ENCODE results near the gene MOB3A. TPM values are rescaled to one million over a fixed set of nuclear protein-coding genes. Genes with fewer than 3 reads are reported as not detected.

The MOB3A gene
- total RNA-seq, 2 donors from 2014 or later = 180 to 212 TPM

DNA sequence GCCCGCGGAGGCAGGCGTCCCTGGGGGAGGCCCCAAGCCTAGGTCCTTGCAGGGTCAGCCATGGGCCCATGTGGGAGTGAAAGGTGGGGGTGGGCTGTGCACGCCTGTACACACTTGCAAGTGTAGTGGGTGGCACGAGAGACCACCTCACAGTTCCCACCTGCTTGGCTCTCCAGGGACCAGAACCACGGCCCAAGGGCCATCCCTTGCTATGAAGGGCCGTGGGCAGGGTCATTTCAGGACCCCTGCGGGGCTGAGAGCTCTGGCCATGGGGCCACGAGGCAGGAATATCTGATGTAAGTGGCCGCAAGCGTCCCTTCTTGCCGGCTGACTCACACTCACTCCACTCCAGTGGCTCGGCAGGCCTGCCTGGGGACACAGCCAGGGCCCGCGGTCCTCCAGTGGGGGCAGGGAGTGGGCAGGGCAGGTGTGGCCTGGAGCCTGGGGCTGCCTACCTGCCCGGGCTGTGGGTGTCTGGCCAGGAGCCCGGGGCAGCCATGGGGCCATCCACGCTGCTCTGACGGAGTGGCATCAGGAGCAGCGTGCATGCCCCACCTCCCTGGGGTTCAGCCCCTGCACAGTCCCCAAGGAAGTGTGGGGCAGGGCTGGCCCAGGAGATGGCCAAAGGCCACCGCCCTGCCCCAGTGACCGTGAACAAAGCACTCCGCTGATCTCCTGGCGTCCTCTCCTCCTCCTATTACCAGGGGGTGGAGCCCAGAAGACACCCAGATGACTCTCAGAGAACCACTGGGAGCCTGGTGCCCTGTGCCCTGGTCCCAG, 36.5 kb downstream of the MOB3A start:
- peak overlapping the region; percentile 91 to 97 for H3K27ac Mint-ChIP-seq
- H3K27me3 Mint-ChIP-seq = no peaks in the 10 kb centered on the region
- ATAC-seq (no peak), DNase-seq (ENCODE audit: low spot score) (no peak)
- H3K36me3 Mint-ChIP-seq = no peaks in the 10 kb centered on the region
- H3K4me1 Mint-ChIP-seq (ENCODE audit: low read depth in 2 of 2) = peaks cover 15 to 32% of the 10 kb centered on the region in 2 donors
- H3K9me3 Mint-ChIP-seq = no peaks in the 10 kb centered on the region
- H3K4me3 Mint-ChIP-seq = peak overlapping the region; percentile 96

DNA sequence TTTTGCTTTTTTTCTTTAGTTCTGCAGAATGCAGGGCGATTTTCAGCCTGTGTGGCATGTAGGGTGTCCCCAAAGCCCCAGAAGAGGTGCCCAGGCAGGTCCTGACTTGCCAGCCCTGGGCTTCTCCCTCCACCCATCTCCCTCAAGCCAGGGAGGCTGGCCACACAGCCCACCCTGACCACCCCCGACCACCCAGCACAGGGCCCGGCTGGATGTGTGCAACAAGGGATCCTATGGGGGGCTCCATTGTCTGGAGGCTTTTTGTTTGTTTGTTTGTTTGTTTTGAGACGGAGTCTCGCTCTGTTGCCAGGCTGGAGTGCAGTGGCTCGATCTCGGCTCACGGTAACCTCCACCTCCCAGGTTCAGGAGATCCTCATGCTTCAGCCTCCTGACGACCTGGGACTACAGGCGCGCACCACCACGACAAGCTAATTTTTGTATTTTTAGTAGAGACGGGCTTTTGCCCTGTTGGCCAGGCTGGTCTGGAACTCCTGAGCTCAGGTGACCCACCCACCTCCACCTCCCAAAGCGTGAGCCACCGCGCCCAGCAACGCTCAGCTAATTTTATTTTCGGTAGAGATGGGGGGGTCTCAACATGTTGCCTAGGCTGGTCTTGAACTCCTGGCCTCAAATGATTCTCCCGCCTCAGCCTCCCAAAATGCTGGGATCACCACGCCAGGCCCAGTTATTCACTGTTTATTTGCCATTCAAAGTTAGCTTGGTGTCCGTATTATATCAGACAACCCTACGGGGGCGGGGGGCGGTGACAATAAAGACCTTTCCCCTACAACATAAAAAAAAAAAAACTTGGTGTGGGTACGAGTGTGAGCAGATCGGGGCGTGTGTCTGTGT, 37.3 kb downstream of the MOB3A start:
- no peak overlapping the region for H3K4me3 Mint-ChIP-seq
- DNase-seq (ENCODE audit: low spot score) (no peak), ATAC-seq (no peak)
- H3K27me3 Mint-ChIP-seq = no peaks in the 10 kb centered on the region
- no peaks in the 10 kb centered on the region for H3K9me3 Mint-ChIP-seq
- H3K4me1 Mint-ChIP-seq (ENCODE audit: low read depth in 2 of 2) = peaks cover 15 to 30% of the 10 kb centered on the region in 2 donors
- H3K36me3 Mint-ChIP-seq = no peaks in the 10 kb centered on the region
- H3K27ac Mint-ChIP-seq = peak overlapping the region; percentile 37 to 44

DNA sequence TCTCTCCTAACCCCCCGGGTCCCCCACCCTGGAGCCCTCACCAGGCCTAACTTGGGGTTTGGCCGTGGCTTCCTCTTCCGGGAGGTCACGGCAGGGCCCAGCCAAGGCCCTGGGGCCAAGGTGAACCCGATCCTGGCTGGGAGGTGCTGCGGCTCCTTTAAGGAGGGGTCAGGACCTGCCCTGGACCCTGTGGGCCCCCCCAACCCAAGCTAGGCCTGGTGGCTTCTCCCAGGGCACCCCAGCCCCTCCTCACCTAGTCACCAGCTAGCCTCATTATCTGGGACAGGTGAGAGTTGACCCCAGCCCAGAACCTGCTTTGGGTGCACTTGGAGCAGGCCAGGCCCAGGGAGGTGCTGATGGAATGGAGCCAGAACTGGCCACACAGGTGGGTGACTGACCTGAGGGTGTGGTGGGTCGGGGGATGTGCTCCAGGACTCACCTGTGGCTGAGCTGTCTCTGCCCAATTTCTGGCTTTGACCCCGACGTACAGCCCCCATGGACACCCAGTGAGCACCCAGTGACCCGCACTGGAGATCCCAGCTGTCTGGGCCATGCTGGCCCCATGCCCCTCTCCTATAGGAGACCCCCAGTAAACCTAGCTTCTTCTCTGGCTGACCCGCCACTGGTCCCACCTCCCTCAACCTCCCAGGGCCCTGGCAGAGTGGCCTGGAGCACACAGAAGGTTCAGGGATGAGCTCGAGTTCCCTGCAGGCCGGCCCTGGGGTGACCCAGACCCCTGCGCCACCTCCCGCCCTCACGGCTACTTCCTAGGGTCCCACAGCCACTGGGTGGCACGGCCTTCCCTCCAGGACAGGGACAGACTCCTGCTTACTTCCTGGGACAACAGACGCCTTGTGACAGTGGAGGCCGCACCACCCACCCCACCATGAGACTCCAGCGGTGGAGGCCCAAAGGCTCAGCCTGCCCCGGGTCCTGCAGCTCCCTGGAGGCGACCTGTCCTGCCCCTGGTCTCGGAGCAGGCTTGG, 38.3 kb downstream of the MOB3A start:
- ATAC-seq = no peak
- H3K27me3 Mint-ChIP-seq = no peaks in the 10 kb centered on the region
- no peaks in the 10 kb centered on the region for H3K9me3 Mint-ChIP-seq
- H3K4me3 Mint-ChIP-seq = no peak overlapping the region
- H3K27ac Mint-ChIP-seq = peak overlapping the region; percentile 70 to 82
- H3K36me3 Mint-ChIP-seq = no peaks in the 10 kb centered on the region
- no peak for DNase-seq (ENCODE audit: low spot score)
- peaks cover 14 to 33% of the 10 kb centered on the region in 2 donors for H3K4me1 Mint-ChIP-seq (ENCODE audit: low read depth in 2 of 2)

DNA sequence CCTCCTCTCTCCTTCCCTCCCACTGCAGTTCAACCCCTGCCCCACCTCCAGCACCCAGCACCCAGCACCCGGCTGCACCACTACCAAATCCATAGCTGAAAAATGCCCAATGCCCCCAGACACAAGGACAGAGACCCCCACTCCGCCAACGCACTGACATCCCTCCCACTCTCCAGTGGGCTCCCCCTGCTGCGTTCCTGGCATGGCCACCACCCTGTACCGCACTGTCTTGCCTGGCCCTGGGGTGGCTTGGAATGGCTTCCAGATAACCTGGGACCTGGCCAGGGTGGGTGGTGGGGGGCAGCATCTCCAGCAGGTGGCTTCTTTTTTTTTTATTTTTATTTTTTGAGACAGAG, 39.3 kb downstream of the MOB3A start:
- Mint-ChIP-seq H3K4me3 (no peak overlapping the region), H3K27ac (peak overlapping the region; percentile 70 to 82), H3K4me1 (ENCODE audit: low read depth in 2 of 2) (peaks cover 8 to 34% of the 10 kb centered on the region in 2 donors), H3K27me3 (no peaks in the 10 kb centered on the region), H3K36me3 (no peaks in the 10 kb centered on the region), H3K9me3 (no peaks in the 10 kb centered on the region)
- ATAC-seq (no peak), DNase-seq (ENCODE audit: low spot score) (no peak)

DNA sequence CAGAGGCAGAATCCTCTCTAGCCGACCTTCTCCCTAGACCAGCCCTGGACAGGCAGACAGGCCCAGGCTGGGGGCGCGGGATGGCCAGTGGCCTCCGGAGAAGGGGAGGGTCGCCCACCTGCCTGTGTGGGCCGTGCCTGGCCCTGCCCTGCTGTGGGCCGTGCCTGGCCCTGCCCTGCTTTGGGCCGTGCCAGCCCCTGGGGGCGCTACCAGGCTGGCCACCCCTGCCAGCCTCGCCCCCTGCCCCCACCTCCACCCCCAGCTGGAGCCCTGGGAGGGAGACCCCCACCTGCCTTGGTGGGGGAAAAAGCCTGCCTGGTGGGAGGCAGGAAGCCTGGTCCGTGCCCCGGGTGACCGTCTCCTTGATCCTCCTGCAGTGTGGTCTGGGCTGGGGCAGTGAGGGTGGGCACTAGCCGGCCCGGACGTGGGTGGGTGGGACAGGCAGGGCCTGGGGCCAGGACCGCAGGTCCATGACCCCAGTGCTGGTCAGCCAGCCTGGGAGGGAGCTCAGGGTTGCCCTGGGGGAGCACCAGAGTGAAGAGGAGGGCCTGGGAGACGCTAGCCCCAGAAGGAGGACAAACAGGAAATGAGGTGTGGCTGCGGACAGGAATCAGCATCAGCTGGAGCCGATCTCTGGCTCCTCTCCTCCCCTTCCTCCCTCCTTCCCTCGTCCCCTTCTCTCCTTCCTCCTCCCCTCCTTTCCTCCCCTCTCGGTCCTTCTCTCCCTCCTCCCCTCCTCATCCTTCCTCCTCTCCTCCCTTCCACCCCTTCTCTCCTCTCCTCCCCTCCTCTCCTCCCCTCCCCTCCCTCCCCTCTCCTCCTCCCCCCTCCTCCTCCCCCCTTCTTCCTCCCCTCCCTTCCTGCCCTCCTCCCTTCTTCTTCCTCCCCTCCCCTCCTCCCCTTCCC, 39.9 kb downstream of the MOB3A start:
- no peaks in the 10 kb centered on the region for H3K36me3 Mint-ChIP-seq
- H3K9me3 Mint-ChIP-seq = no peaks in the 10 kb centered on the region
- no peak for DNase-seq (ENCODE audit: low spot score)
- peaks cover 13 to 35% of the 10 kb centered on the region in 2 donors for H3K4me1 Mint-ChIP-seq (ENCODE audit: low read depth in 2 of 2)
- H3K27me3 Mint-ChIP-seq = no peaks in the 10 kb centered on the region
- H3K27ac Mint-ChIP-seq = peak overlapping the region; percentile 70 to 84
- peak overlapping the region; percentile 52 for H3K4me3 Mint-ChIP-seq
- ATAC-seq = peak in 1 of 2 donors; percentile 10

DNA sequence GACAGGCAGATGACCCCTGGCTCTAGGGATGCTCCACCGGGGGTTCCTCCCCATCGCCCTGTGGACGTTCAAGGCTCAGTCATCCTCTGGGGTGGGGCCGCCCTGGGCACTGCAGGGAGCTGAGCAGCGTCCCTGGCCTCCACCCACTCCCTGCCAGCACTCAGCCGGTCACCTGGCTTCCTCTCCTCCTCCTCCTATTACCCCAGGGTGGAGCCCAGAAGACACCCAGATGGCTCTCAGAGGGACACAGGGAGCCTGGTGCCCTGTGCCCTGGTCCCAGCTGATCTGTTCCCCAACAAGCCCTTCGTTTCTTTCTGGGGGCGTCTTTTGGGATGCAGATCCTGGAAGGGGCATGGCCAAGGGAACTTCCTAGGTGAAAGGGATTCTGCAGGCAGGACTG, 41.4 kb downstream of the MOB3A start:
- no peak overlapping the region for H3K4me3 Mint-ChIP-seq
- no peaks in the 10 kb centered on the region for H3K27me3 Mint-ChIP-seq
- H3K36me3 Mint-ChIP-seq = no peaks in the 10 kb centered on the region
- H3K9me3 Mint-ChIP-seq = no peaks in the 10 kb centered on the region
- H3K27ac Mint-ChIP-seq = peak overlapping the region; percentile 70 to 84
- H3K4me1 Mint-ChIP-seq (ENCODE audit: low read depth in 2 of 2) = peaks cover 8 to 28% of the 10 kb centered on the region in 2 donors
- no peak for DNase-seq (ENCODE audit: low spot score)
- ATAC-seq = no peak

DNA sequence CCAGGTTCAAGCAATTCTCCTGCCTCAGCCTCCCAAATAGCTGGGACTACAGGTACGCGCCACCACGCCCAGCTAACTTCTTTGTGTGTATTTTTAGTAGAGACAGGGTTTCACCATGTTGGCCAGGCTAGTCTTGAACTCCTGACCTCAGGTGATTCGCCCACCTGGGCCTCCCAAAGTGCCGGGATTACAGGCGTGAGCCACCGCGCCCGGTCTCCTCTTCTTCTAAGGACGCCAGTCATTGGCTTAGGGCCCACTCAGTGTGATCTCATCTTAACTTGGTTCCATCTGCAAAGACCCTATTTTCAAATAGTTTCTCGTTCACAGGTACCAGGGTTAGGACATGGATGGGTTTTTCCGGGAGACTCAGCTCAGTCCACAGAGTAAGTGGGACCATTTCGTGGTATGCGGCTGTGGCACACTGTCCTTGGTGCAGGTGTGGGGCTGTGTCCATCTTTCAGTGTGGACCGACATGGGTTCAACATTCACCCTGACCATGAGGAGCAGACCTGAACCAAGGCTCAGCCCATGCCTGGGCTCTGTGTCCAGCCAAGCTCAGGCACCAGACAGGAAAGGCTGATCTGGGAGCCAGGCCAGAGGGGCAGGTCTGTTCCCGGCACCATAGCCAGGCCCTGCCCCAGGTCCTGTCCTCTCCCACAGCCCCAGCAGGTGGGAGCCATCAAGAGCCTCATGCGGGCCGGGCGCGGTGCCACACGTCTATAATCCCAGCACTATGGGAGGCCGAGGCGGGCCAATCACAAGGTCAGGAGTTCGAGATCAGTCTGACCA, 42.3 kb downstream of the MOB3A start:
- no peak for ATAC-seq
- Mint-ChIP-seq H3K4me3 (no peak overlapping the region), H3K4me1 (ENCODE audit: low read depth in 2 of 2) (peaks cover 11 to 32% of the 10 kb centered on the region in 2 donors)

DNA sequence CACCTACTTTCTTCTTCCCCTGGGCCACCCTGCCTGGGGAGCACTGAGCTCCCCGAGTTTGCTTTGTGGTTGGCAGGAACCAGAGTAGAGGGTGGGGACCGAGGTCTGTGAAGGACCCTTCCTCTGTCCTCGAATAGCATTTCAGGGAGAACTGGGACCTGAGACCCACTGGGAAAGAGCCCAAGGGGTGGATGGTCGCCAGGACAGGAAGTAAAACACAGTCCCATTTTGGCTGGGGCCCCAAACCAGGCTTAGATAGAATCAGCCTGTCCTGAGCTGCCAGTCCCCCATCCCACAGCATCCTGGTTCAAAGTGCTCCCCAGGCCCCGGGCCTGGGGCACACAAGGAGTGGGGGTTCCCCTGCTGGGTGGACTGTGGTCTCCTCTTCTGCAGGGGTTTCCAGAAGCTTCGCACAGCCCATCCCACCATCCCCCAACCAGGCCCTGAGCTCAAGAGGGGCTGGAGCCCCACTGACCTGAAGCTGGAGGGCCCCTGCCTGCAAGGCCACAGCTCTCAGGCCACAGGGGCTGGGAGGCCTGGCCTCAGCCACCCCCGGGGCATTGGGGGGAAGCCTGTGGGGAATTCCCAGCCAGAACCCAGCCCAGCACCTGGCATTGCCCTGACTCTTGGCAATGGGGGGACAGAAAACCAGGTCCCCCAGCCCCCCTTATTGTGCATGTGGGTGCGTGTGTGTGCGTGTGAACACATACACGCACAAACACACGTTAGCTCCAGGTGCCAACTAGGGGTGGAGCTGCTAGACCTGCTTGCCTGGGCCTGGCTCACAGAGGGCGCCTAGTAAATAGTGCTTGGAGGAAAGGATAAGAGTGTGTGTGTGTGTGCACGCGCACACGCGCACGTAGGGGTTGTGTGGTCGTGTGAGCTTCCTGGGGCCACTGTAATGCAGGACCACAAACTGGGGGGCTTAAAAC, 44.1 kb downstream of the MOB3A start:
- no peak for ATAC-seq
- Mint-ChIP-seq H3K27me3 (no peaks in the 10 kb centered on the region), H3K4me3 (peak overlapping the region; percentile 79), H3K4me1 (ENCODE audit: low read depth in 2 of 2) (peaks cover 11 to 34% of the 10 kb centered on the region in 2 donors), H3K9me3 (no peaks in the 10 kb centered on the region), H3K36me3 (no peaks in the 10 kb centered on the region), H3K27ac (peak overlapping the region; percentile 78 to 85)
- DNase-seq (ENCODE audit: low spot score) = peak; percentile 75

More for the DNA sequence above, 42.3 kb downstream of the MOB3A start:
- DNase-seq (ENCODE audit: low spot score) = no peak
- Mint-ChIP-seq H3K36me3 (no peaks in the 10 kb centered on the region), H3K27ac (peak overlapping the region; percentile 58 to 78), H3K9me3 (no peaks in the 10 kb centered on the region), H3K27me3 (no peaks in the 10 kb centered on the region)

DNA sequence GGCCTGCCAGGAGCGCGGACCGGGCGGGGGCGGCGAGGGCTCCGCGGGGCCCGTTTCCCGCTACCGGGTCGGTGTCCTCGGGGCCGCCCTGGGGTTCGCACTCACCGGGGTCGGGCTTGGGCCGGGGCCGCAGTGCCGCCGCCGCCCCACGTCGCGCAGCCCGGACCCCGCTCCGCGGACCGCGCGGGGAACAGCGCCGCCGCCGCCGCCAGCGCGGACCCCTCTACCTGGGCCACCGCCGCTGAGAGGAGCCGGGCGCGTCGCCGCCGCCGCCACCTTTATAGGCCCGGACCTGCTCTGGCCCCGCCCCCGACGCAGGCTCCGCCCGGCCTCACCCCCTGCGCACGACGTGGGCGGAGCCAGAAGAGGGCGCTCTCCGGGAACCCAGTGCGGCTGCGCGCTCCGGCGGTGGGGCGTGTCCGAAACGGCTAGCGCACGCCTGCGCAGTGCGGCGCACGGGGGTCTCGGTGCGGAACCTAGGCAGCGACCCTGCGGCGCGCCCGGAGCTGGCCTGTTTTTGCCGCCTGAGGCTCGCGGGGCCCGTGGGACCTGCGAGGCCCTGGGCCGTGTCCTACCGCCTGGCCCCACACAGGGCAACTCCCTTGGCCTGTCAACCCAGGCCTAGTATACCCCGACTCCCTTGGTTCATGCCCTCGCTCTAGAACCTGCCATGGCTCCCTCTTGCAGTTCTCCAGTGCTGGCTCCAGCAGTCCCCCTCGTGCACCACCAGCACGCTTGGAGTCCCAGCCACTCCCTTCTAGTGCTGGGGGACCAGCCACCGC, 44.9 kb downstream of the MOB3A start, which contains the start of gene MKNK2:
Gene MKNK2, minus strand, starts transcription at position 254 of the 782 bp plus-strand sequence. CDS start 393 bp downstream, outside the sequence.
- H3K4me1 Mint-ChIP-seq (ENCODE audit: low read depth in 2 of 2) = peaks cover 11 to 29% of the 10 kb centered on the region in 2 donors
- H3K27me3 Mint-ChIP-seq = no peaks in the 10 kb centered on the region
- ATAC-seq = peak; percentile 86 to 87
- H3K4me3 Mint-ChIP-seq = peak within 1 kb of the TSS; percentile 85
- no peaks in the 10 kb centered on the region for H3K9me3 Mint-ChIP-seq
- H3K36me3 Mint-ChIP-seq = no peaks in the 10 kb centered on the region
- peak within 1 kb of the TSS; percentile 78 to 90 for H3K27ac Mint-ChIP-seq
- DNase-seq (ENCODE audit: low spot score) = peak; percentile 97

DNA sequence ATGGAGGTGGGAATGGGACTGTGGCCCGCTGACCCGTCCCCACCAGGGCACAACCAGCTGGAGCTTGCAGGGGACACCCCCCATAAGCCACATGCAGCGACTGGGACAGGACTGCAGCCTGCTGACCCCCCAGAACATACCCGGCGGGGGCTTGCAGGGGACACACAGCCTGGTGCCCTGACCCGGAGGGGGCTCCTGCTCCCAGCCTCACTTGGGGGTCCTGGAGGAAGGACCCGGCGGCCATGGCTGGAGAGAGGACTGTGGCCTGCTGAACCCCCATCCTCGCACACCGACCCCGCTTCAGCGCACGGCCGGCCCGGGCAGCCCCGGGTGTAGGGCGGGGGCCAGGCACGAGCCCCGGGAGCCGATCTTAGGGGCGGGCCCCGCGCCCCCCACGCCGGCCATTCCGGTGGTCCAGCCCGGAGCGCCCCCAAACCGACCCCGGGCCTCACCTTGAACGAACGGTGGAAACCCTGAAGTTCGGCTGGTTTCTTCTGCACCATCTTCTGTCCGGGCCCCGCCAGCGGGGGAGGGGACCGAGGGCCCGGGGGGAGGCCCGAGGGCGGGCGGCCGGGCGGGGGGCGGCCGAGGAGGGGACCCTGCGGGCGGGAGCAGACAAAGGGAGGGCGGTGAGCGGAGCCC, 45.7 kb downstream of the MOB3A start:
- peak; percentile 27 to 59 for ATAC-seq
- peaks cover 11 to 26% of the 10 kb centered on the region in 2 donors for H3K4me1 Mint-ChIP-seq (ENCODE audit: low read depth in 2 of 2)
- no peaks in the 10 kb centered on the region for H3K27me3 Mint-ChIP-seq
- H3K36me3 Mint-ChIP-seq = no peaks in the 10 kb centered on the region
- DNase-seq (ENCODE audit: low spot score) = no peak
- peak overlapping the region; percentile 59 to 90 for H3K27ac Mint-ChIP-seq
- no peaks in the 10 kb centered on the region for H3K9me3 Mint-ChIP-seq
- peak overlapping the region; percentile 85 for H3K4me3 Mint-ChIP-seq
